ENCODE data around the gene HES4. TPM values are rescaled to one million over a fixed set of nuclear protein-coding genes. Genes with fewer than 3 reads are reported as not detected.

The HES4 gene
- total and polyA plus RNA-seq, 2 of the 13 experiments (the other 11 are each of a cell fraction or from before 2014, with no cell fraction given): 8.8 to 10.6 TPM

DNA sequence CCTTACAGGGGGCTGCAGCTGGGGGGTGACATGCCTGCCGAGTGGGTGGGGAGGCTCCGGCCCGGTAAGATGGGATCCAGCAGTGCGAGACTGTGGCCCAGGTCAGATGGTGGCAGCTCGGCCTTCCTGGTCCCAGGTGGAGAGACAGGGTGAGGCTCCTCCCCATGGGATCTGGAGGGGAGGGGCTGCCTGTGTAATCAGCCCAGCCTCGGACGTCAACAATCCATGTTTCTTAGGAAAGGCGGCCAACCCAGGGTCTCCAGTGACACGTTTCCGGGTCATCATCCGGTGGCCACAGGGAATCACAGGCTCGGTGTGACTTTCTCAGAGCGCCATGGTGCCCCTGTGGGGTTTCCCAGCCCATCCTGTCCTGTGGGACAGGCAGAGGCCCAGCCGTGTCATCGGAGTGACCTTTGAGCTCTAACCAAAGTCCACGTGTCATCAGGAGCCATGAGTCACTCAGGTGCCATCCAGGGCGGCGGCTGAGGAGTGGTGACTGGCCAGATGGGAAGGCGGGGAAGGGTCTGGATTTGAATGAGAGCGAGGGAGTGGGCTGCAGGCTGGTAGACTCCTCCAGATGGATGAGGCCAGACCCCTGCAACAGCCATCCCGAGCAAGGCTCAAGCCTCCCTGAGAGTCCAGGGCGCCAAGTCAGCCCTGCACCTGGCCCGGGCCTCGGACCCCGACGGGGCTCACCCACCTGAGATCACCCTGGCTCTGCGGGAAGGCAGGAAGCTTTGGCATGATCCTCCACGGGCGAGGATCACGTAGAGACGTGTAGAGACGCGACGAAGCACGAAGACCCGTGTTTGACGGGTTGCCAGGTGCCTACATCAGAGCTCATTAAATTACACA lies 6.6 kb upstream of the HES4 start:
- Histone ChIP-seq H4K20me1 (ENCODE audit: insufficient read depth, low read length) (no peaks in the 10 kb centered on the region), H3K4me1 (ENCODE audit: insufficient read depth, low read length) (peaks cover 54% of the 10 kb centered on the region), H3K4me3 (replicated peaks in 1 of 3; ENCODE audit: insufficient read depth in 1 of 3, low read depth in 2 of 3, low read length in 3 of 3) (peak overlapping the region; percentile 56 to 77 (median 70)), H2AFZ (ENCODE audit: low read length) (no peak overlapping the region), H3K9me3 (ENCODE audit: low read length) (no peaks in the 10 kb centered on the region), H3K27me3 (ENCODE audit: control insufficient read depth in 1 of 2, insufficient read depth in 2 of 2, low read length in 2 of 2) (no peaks in the 10 kb centered on the region), H3K4me2 (ENCODE audit: low read depth, low read length) (peak overlapping the region; percentile 87), H3K79me2 (ENCODE audit: insufficient read depth, low read length) (peaks cover 6% of the 10 kb centered on the region), H3K9ac (ENCODE audit: insufficient read depth, low read depth, low read length) (peak overlapping the region; percentile 77), H3K27ac (ENCODE audit: extremely low read length, insufficient read depth, low read length) (peak overlapping the region; percentile 88), H3K36me3 (replicated peaks in 1 of 2; ENCODE audit: control insufficient read depth in 1 of 2, insufficient read depth in 2 of 2, low read length in 2 of 2) (no peaks in the 10 kb centered on the region)
- intact Hi-C loops (cut with micrococcal nuclease; ENCODE audit: unreplicated experiment) (loop anchor here (10.0 kb wide), 1 partner anchor 228 kb away; the partner anchor contains the start of genes B3GALT6 and SDF4), in situ Hi-C loops (cut with HindIII; ENCODE audit: extremely low pct_ligation_motif_present, low pct_unique_long_range_greater_than_20kb) (no loop called here)
- WGBS (ENCODE audit: low lambda C conversion rate): 59% methylated on average over 16 of the region's 37 CpGs
- ATAC-seq (peak; percentile 72), DNase-seq (ENCODE audit: low spot score) (peak; percentile 94), FAIRE-seq (peak; percentile 92)
- ChIA-PET CTCF (ENCODE audit: low intra/inter-chr PET ratio, low total read pairs) (no interaction called here), POLR2A (interaction anchor here (0.7 to 4.1 kb wide), 15 partner anchors 9 to 281 kb away, joined by 3 to 61 read pairs (median 4); partner anchors contain the start of genes AGRN and UBE2J2)
- BruUV-seq (replicated peaks): TSS peak; percentile 64
- no peak for TF ChIP-seq CHCHD3 (CRISPR knock-in tag; IDR thresholded peaks at IDR 0.05)
- TF ChIP-seq ZNF777 (CRISPR knock-in tag; IDR thresholded peaks at IDR 0.05): no peak
- TF ChIP-seq ZNF558 (CRISPR knock-in tag; IDR thresholded peaks at IDR 0.05; ENCODE audit: borderline replicate concordance): no peak
- TF ChIP-seq DR1 (CRISPR knock-in tag; IDR thresholded peaks at IDR 0.05): peak; percentile 75
- TF ChIP-seq ZFP90 (CRISPR knock-in tag; IDR thresholded peaks at IDR 0.05; ENCODE audit: borderline replicate concordance): peak; percentile 95
- TF ChIP-seq, protein P1, sequence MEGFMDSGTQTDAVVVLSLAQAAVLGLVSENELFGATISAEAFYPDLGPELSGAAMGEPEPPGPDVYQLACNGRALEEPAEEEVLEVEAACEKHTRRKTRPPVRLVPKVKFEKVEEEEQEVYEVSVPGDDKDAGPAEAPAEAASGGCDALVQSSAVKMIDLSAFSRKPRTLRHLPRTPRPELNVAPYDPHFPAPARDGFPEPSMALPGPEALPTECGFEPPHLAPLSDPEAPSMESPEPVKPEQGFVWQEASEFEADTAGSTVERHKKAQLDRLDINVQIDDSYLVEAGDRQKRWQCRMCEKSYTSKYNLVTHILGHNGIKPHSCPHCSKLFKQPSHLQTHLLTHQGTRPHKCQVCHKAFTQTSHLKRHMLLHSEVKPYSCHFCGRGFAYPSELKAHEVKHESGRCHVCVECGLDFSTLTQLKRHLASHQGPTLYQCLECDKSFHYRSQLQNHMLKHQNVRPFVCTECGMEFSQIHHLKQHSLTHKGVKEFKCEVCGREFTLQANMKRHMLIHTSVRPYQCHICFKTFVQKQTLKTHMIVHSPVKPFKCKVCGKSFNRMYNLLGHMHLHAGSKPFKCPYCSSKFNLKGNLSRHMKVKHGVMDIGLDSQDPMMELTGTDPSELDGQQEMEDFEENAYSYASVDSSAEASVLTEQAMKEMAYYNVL (CRISPR knock-in tag; IDR thresholded peaks at IDR 0.05; ENCODE audit: borderline replicate concordance): no peak
- peak; percentile 44; the same call in 1 of the 2 replicates for TF ChIP-seq KLF9 (CRISPR knock-in tag; IDR thresholded peaks at IDR 0.05; ENCODE audit: low read depth)
- TF ChIP-seq, protein P2, sequence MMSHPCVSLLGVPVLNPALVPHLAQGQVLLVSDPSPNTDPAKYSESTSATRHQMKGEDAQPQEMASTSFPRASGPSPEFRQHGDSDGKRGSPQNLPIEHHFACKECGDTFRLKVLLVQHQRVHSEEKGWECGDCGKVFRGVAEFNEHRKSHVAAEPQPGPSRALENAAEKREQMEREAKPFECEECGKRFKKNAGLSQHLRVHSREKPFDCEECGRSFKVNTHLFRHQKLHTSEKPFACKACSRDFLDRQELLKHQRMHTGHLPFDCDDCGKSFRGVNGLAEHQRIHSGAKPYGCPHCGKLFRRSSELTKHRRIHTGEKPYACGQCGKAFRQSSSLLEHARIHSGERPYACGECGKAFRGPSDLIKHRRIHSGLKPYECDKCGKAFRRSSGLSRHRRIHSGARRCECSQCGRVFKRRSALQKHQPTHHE (CRISPR knock-in tag; IDR thresholded peaks at IDR 0.05; ENCODE audit: borderline replicate concordance): no peak
- TF ChIP-seq, protein P3, sequence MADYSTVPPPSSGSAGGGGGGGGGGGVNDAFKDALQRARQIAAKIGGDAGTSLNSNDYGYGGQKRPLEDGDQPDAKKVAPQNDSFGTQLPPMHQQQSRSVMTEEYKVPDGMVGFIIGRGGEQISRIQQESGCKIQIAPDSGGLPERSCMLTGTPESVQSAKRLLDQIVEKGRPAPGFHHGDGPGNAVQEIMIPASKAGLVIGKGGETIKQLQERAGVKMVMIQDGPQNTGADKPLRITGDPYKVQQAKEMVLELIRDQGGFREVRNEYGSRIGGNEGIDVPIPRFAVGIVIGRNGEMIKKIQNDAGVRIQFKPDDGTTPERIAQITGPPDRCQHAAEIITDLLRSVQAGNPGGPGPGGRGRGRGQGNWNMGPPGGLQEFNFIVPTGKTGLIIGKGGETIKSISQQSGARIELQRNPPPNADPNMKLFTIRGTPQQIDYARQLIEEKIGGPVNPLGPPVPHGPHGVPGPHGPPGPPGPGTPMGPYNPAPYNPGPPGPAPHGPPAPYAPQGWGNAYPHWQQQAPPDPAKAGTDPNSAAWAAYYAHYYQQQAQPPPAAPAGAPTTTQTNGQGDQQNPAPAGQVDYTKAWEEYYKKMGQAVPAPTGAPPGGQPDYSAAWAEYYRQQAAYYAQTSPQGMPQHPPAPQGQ (CRISPR knock-in tag; IDR thresholded peaks at IDR 0.05; ENCODE audit: borderline replicate concordance): no peak
- no peak for TF ChIP-seq HDAC6 (IDR thresholded peaks at IDR 0.05; ENCODE audit: low read depth, low read length)
- TF ChIP-seq BORCS8-MEF2B (CRISPR knock-in tag; IDR thresholded peaks at IDR 0.05): no peak; the same call in 1 of the 2 replicates
- peak; percentile 87 for TF ChIP-seq ZNF263 (CRISPR knock-in tag; IDR thresholded peaks at IDR 0.05)
- TF ChIP-seq ZNF24 (IDR thresholded peaks at IDR 0.05): no peak
- peak; percentile 78; the same call in 1 of the 2 replicates for TF ChIP-seq GFI1 (CRISPR knock-in tag; IDR thresholded peaks at IDR 0.05; ENCODE audit: borderline replicate concordance)
- TF ChIP-seq ZNF724P (CRISPR knock-in tag; IDR thresholded peaks at IDR 0.05; ENCODE audit: borderline replicate concordance): peak; percentile 84; the same call in 1 of the 2 replicates
- peak; percentile 88 for TF ChIP-seq ZNF256 (CRISPR knock-in tag; conservative IDR thresholded peaks at IDR 0.05)
- no peak; the same call in 1 of the 2 replicates for TF ChIP-seq ZNF552 (CRISPR knock-in tag; IDR thresholded peaks at IDR 0.05; ENCODE audit: borderline replicate concordance)
- peak; percentile 91; the same call in 1 of the 2 replicates for TF ChIP-seq ZNF766 (CRISPR knock-in tag; IDR thresholded peaks at IDR 0.05; ENCODE audit: borderline replicate concordance)

Measured in HepG2 (cell line).